ENCODE results near the gene MRPL38.
"Not testable (repeated sequence)": the region's sequence is repeated elsewhere in the genome, so short reads cannot be mapped to it uniquely, and the experiment has no call there.

MRPL38 gene

GRCh38 chr17:75864887-75865286 is 39.8 kb downstream of the MRPL38 start:
- H3K27ac ChIP-seq (ENCODE audit: low read depth, low read length) = peak overlapping the region; percentile 60
- not testable (repeated sequence) for H3K36me3 ChIP-seq (ENCODE audit: control insufficient read depth, insufficient read depth, low read length); H3K27me3 ChIP-seq (ENCODE audit: control insufficient read depth, insufficient read depth, low read length); H3K9ac ChIP-seq (ENCODE audit: low read length); H3K4me3 ChIP-seq (ENCODE audit: low read length)
- H3K4me1 ChIP-seq (ENCODE audit: control insufficient read depth, insufficient read depth, low read length) = peaks cover 12% of the 10 kb centered on the region

- H3K27me3 ChIP-seq (ENCODE audit: control insufficient read depth, insufficient read depth, low read length) = no peaks in the 10 kb centered on the region
- H3K36me3 ChIP-seq (ENCODE audit: control insufficient read depth, insufficient read depth, low read length) = no peaks in the 10 kb centered on the region
- peak overlapping the region; percentile 60 for H3K27ac ChIP-seq (ENCODE audit: low read depth, low read length)
- H3K4me3 ChIP-seq (ENCODE audit: low read length) = no peak overlapping the region
- no peak overlapping the region for H3K9ac ChIP-seq (ENCODE audit: low read length)
- H3K4me1 ChIP-seq (ENCODE audit: control insufficient read depth, insufficient read depth, low read length) = peaks cover 8% of the 10 kb centered on the region
Observed at GRCh38 chr17:75864448-75864871, 40.2 kb downstream of the MRPL38 start.

GRCh38 chr17:75861927-75862317 is 42.8 kb downstream of the MRPL38 start:
- Histone ChIP-seq H3K27ac (ENCODE audit: low read depth, low read length) (peak overlapping the region; percentile 6), H3K36me3 (ENCODE audit: control insufficient read depth, insufficient read depth, low read length) (no peaks in the 10 kb centered on the region), H3K9ac (ENCODE audit: low read length) (no peak overlapping the region), H3K4me3 (ENCODE audit: low read length) (no peak overlapping the region), H3K27me3 (ENCODE audit: control insufficient read depth, insufficient read depth, low read length) (no peaks in the 10 kb centered on the region), H3K4me1 (ENCODE audit: control insufficient read depth, insufficient read depth, low read length) (peaks cover 3% of the 10 kb centered on the region)

GRCh38 chr17:75859358-75859757 is 45.3 kb downstream of the MRPL38 start:
- not testable (repeated sequence) for H3K27me3 ChIP-seq (ENCODE audit: control insufficient read depth, insufficient read depth, low read length); H3K36me3 ChIP-seq (ENCODE audit: control insufficient read depth, insufficient read depth, low read length); H3K4me3 ChIP-seq (ENCODE audit: low read length); H3K27ac ChIP-seq (ENCODE audit: low read depth, low read length); H3K9ac ChIP-seq (ENCODE audit: low read length); H3K4me1 ChIP-seq (ENCODE audit: control insufficient read depth, insufficient read depth, low read length)

- H3K27ac ChIP-seq (ENCODE audit: low read depth, low read length) = peak overlapping the region; percentile 96
- peak overlapping the region; percentile 99 for H3K4me3 ChIP-seq (ENCODE audit: low read length)
- peaks cover 20% of the 10 kb centered on the region for H3K4me1 ChIP-seq (ENCODE audit: control insufficient read depth, insufficient read depth, low read length)
- H3K36me3 ChIP-seq (ENCODE audit: control insufficient read depth, insufficient read depth, low read length) = peaks cover under 1% of the 10 kb centered on the region
- H3K27me3 ChIP-seq (ENCODE audit: control insufficient read depth, insufficient read depth, low read length) = no peaks in the 10 kb centered on the region
- H3K9ac ChIP-seq (ENCODE audit: low read length) = peak overlapping the region; percentile 98
Observed at GRCh38 chr17:75856062-75856756, 48.5 kb downstream of the MRPL38 start.

GRCh38 chr17:75855310-75856061 is 49.2 kb downstream of the MRPL38 start, which contains the start of gene WBP2:
Gene WBP2 (minus strand): TSS chr17:75855335. CDS start chr17:75855297, 38 bp downstream.
- Histone ChIP-seq H3K27ac (ENCODE audit: low read depth, low read length) (peak within 1 kb of the TSS; percentile 97), H3K4me1 (ENCODE audit: control insufficient read depth, insufficient read depth, low read length) (peaks cover 21% of the 10 kb centered on the region), H3K27me3 (ENCODE audit: control insufficient read depth, insufficient read depth, low read length) (no peaks in the 10 kb centered on the region), H3K9ac (ENCODE audit: low read length) (peak within 1 kb of the TSS; percentile 98), H3K36me3 (ENCODE audit: control insufficient read depth, insufficient read depth, low read length) (peaks cover 7% of the 10 kb centered on the region), H3K4me3 (ENCODE audit: low read length) (peak within 1 kb of the TSS; percentile 99)

- H3K36me3 ChIP-seq (ENCODE audit: control insufficient read depth, insufficient read depth, low read length) = peaks cover 7% of the 10 kb centered on the region
- H3K4me3 ChIP-seq (ENCODE audit: low read length) = peak overlapping the region; percentile 74
- peak overlapping the region; percentile 29 for H3K9ac ChIP-seq (ENCODE audit: low read length)
- peaks cover 21% of the 10 kb centered on the region for H3K4me1 ChIP-seq (ENCODE audit: control insufficient read depth, insufficient read depth, low read length)
- peak overlapping the region; percentile 97 for H3K27ac ChIP-seq (ENCODE audit: low read depth, low read length)
- no peaks in the 10 kb centered on the region for H3K27me3 ChIP-seq (ENCODE audit: control insufficient read depth, insufficient read depth, low read length)
Observed at GRCh38 chr17:75854881-75855309, 49.8 kb downstream of the MRPL38 start.

- H3K9ac ChIP-seq (ENCODE audit: low read length) = peak overlapping the region; percentile 29
- H3K4me3 ChIP-seq (ENCODE audit: low read length) = peak overlapping the region; percentile 74
- H3K36me3 ChIP-seq (ENCODE audit: control insufficient read depth, insufficient read depth, low read length) = peaks cover 14% of the 10 kb centered on the region
- H3K27me3 ChIP-seq (ENCODE audit: control insufficient read depth, insufficient read depth, low read length) = no peaks in the 10 kb centered on the region
- peak overlapping the region; percentile 97 for H3K27ac ChIP-seq (ENCODE audit: low read depth, low read length)
- peaks cover 21% of the 10 kb centered on the region for H3K4me1 ChIP-seq (ENCODE audit: control insufficient read depth, insufficient read depth, low read length)
Observed at GRCh38 chr17:75854101-75854748, 50.5 kb downstream of the MRPL38 start.

GRCh38 chr17:75853433-75853832 is 51.3 kb downstream of the MRPL38 start:
- peak overlapping the region; percentile 97 for H3K27ac ChIP-seq (ENCODE audit: low read depth, low read length)
- no peak overlapping the region for H3K9ac ChIP-seq (ENCODE audit: low read length)
- H3K4me1 ChIP-seq (ENCODE audit: control insufficient read depth, insufficient read depth, low read length) = peaks cover 21% of the 10 kb centered on the region
- H3K36me3 ChIP-seq (ENCODE audit: control insufficient read depth, insufficient read depth, low read length) = peaks cover 21% of the 10 kb centered on the region
- H3K4me3 ChIP-seq (ENCODE audit: low read length) = no peak overlapping the region
- H3K27me3 ChIP-seq (ENCODE audit: control insufficient read depth, insufficient read depth, low read length) = no peaks in the 10 kb centered on the region

- Histone ChIP-seq H3K36me3 (ENCODE audit: control insufficient read depth, insufficient read depth, low read length) (peaks cover 38% of the 10 kb centered on the region), H3K4me1 (ENCODE audit: control insufficient read depth, insufficient read depth, low read length) (peaks cover 21% of the 10 kb centered on the region), H3K27ac (ENCODE audit: low read depth, low read length) (peak overlapping the region; percentile 70)
- not testable (repeated sequence) for H3K9ac ChIP-seq (ENCODE audit: low read length); H3K27me3 ChIP-seq (ENCODE audit: control insufficient read depth, insufficient read depth, low read length); H3K4me3 ChIP-seq (ENCODE audit: low read length)
Observed at GRCh38 chr17:75851693-75851991, 53.0 kb downstream of the MRPL38 start.

GRCh38 chr17:75850928-75851692 is 53.6 kb downstream of the MRPL38 start:
- peaks cover 17% of the 10 kb centered on the region for H3K4me1 ChIP-seq (ENCODE audit: control insufficient read depth, insufficient read depth, low read length)
- H3K27ac ChIP-seq (ENCODE audit: low read depth, low read length) = peak overlapping the region; percentile 70
- H3K4me3 ChIP-seq (ENCODE audit: low read length) = no peak overlapping the region
- H3K27me3 ChIP-seq (ENCODE audit: control insufficient read depth, insufficient read depth, low read length) = no peaks in the 10 kb centered on the region
- no peak overlapping the region for H3K9ac ChIP-seq (ENCODE audit: low read length)
- H3K36me3 ChIP-seq (ENCODE audit: control insufficient read depth, insufficient read depth, low read length) = peaks cover 41% of the 10 kb centered on the region

GRCh38 chr17:75849724-75850123 is 55.0 kb downstream of the MRPL38 start:
- H3K4me1 ChIP-seq (ENCODE audit: control insufficient read depth, insufficient read depth, low read length) = peaks cover 22% of the 10 kb centered on the region
- peaks cover 42% of the 10 kb centered on the region for H3K36me3 ChIP-seq (ENCODE audit: control insufficient read depth, insufficient read depth, low read length)
- H3K4me3 ChIP-seq (ENCODE audit: low read length) = no peak overlapping the region
- H3K27me3 ChIP-seq (ENCODE audit: control insufficient read depth, insufficient read depth, low read length) = no peaks in the 10 kb centered on the region
- H3K9ac ChIP-seq (ENCODE audit: low read length) = no peak overlapping the region
- H3K27ac ChIP-seq (ENCODE audit: low read depth, low read length) = no peak overlapping the region
